WTC11 (cell line): ENCODE results near the gene PHRF1. TPM values are rescaled to one million over a fixed set of nuclear protein-coding genes. Genes with fewer than 3 reads are reported as not detected.

Experiments used
- ELF4 ChIP-seq: sonication (generic); formaldehyde crosslinking; IDR thresholded peaks from 2 replicates; pipeline ENCODE4 v1.8.1; 2022; ENCODE audit warnings: low read depth, mild to moderate bottlenecking, moderate library complexity, missing genetic modification reagents
- EMX1 ChIP-seq: fragments of 250-450 bp; sonication (Bioruptor Pico); IDR thresholded peaks from 2 replicates; pipeline ENCODE4 v1.8.0; 2021; ENCODE audit warnings: mild to moderate bottlenecking
- JAZF1 ChIP-seq: fragments of 250-450 bp; sonication (Bioruptor Pico); IDR thresholded peaks from 2 replicates; pipeline ENCODE4 v1.9.0; 2021; ENCODE audit warnings: moderate library complexity, mild to moderate bottlenecking, inconsistent platforms
- KAT7 ChIP-seq: sonication (generic); formaldehyde crosslinking; IDR thresholded peaks from 2 replicates; pipeline ENCODE4 v1.8.1; 2023; ENCODE audit warnings: missing genetic modification reagents, mild to moderate bottlenecking, borderline replicate concordance
- MYBL2 ChIP-seq: sonication (generic); formaldehyde crosslinking; IDR thresholded peaks from 2 replicates; pipeline ENCODE4 v1.8.1; 2023; ENCODE audit warnings: mild to moderate bottlenecking, moderate library complexity, missing genetic modification reagents
- NFE2L1 ChIP-seq: sonication (generic); formaldehyde crosslinking; IDR thresholded peaks from 2 replicates; pipeline ENCODE4 v1.8.1; 2023; ENCODE audit warnings: missing genetic modification reagents
- NFYB ChIP-seq: sonication (generic); formaldehyde crosslinking; conservative IDR thresholded peaks from 2 replicates; pipeline ENCODE4 v1.8.0; 2022; ENCODE audit warnings: low read depth, missing genetic modification reagents
- OVOL2 ChIP-seq: fragments of 250-450 bp; sonication (Bioruptor Pico); IDR thresholded peaks from 2 replicates; pipeline ENCODE4 v1.9.0; 2021; ENCODE audit warnings: mild to moderate bottlenecking, borderline replicate concordance
- RELA ChIP-seq: sonication (generic); formaldehyde crosslinking; IDR thresholded peaks from 2 replicates; pipeline ENCODE4 v1.8.1; 2022; ENCODE audit warnings: missing genetic modification reagents, mild to moderate bottlenecking, borderline replicate concordance
- TP53 ChIP-seq: sonication (generic); formaldehyde crosslinking; IDR thresholded peaks from 2 replicates; pipeline ENCODE4 v1.8.1; 2023; ENCODE audit warnings: mild to moderate bottlenecking, missing genetic modification reagents
- ZNF121 ChIP-seq: sonication (generic); formaldehyde crosslinking; IDR thresholded peaks from 2 replicates; pipeline ENCODE4 v1.8.0; 2023; ENCODE audit warnings: missing genetic modification reagents
- ZNF263 ChIP-seq: sonication (generic); formaldehyde crosslinking; IDR thresholded peaks from 2 replicates; pipeline ENCODE4 v1.8.1; 2022; ENCODE audit warnings: low read depth, mild to moderate bottlenecking, moderate library complexity, missing genetic modification reagents
- ZNF317 ChIP-seq: sonication (generic); formaldehyde crosslinking; IDR thresholded peaks from 2 replicates; pipeline ENCODE4 v1.8.1; 2023; ENCODE audit warnings: low read depth, mild to moderate bottlenecking, moderate library complexity, missing genetic modification reagents, borderline replicate concordance
- ZNF396 ChIP-seq: fragments of 250-450 bp; sonication (Bioruptor Pico); IDR thresholded peaks from 2 replicates; pipeline ENCODE4 v1.8.0; 2021; ENCODE audit warnings: mild to moderate bottlenecking, moderate library complexity, borderline replicate concordance
- total RNA-seq: library from RNA; stranded (reverse); gene quantifications from 3 replicates; pipeline ENCODE4 v1.2.3, GENCODE V29; 2021
- TF ChIP-seq, protein P1 (sequence below): sonication (generic); formaldehyde crosslinking; IDR thresholded peaks from 2 replicates; pipeline ENCODE4 v1.8.1; 2022; ENCODE audit warnings: missing genetic modification reagents, borderline replicate concordance
- TF ChIP-seq, protein P2 (sequence below): sonication (generic); formaldehyde crosslinking; IDR thresholded peaks from 2 replicates; pipeline ENCODE4 v1.8.0; 2022; ENCODE audit warnings: mild to moderate bottlenecking, missing genetic modification reagents
- TF ChIP-seq, protein P3 (sequence below): fragments of 250-450 bp; sonication (Bioruptor Pico); IDR thresholded peaks from 2 replicates; pipeline ENCODE4 v1.9.0; 2021; ENCODE audit warnings: mild to moderate bottlenecking
- TF ChIP-seq, protein P4 (sequence below): sonication (generic); formaldehyde crosslinking; IDR thresholded peaks from 2 replicates; pipeline ENCODE4 v1.8.0; 2022; ENCODE audit warnings: missing genetic modification reagents
- TF ChIP-seq, protein P5 (sequence below): sonication (generic); formaldehyde crosslinking; IDR thresholded peaks from 2 replicates; pipeline ENCODE4 v1.8.0; 2022; ENCODE audit warnings: mild to moderate bottlenecking, missing genetic modification reagents
- TF ChIP-seq, protein P6 (sequence below): sonication (generic); formaldehyde crosslinking; conservative IDR thresholded peaks from 2 replicates; pipeline ENCODE4 v1.8.1; 2023; ENCODE audit warnings: mild to moderate bottlenecking, low read depth, missing genetic modification reagents, moderate library complexity
- TF ChIP-seq, protein P7 (sequence below): fragments of 250-450 bp; sonication (Bioruptor Pico); IDR thresholded peaks from 2 replicates; pipeline ENCODE4 v2.1.2; 2022; ENCODE audit warnings: mild to moderate bottlenecking, moderate library complexity
- TF ChIP-seq, protein P8 (sequence below): sonication (generic); formaldehyde crosslinking; IDR thresholded peaks from 2 replicates; pipeline ENCODE4 v1.8.1; 2023; ENCODE audit warnings: mild to moderate bottlenecking, missing genetic modification reagents

The PHRF1 gene
- total RNA-seq, 1 experiment from 2014 or later, result 46.9 TPM

DNA sequence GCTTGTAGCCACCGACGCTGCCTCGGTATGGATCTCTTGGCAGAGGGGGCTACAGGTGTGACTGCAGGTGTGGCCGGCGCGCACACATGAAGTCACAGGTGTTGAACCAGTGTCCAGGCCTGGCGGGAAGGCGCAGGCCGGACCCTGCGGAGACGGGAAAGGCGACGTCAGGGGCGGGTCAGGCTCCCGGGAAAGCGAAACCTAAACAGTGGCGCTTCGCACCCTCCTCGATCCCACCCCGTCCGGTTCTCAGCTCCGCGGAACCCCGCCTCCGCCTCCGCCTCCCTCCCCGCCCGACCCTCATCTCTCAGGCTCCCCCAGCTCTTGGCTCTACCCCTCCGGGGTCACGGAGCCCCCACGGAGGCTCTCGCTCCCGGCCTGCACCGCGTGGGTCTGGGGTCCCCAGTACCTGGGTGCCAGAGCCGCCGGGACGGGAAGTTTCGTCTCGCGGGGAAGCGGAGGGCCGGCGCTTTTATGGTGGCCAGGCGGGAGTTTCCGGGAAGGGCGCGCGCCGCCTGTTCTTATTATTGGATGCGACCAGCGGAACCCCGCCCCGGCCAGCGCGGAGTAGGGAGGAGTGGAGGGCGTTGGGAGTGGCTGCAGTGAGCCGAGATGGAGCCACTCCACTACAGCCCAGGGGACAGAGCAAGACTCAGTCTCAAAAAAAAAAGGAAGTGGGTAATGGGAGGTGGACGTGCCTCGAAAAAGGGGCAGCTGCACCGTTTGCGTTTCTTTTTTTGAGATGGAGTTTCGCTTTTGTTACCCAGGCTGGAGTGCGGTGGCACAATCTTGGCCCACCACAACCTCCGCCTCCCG, 39.4 kb downstream of the PHRF1 start, which contains the start of gene IRF7 (continued):
- TF ChIP-seq, protein P1, sequence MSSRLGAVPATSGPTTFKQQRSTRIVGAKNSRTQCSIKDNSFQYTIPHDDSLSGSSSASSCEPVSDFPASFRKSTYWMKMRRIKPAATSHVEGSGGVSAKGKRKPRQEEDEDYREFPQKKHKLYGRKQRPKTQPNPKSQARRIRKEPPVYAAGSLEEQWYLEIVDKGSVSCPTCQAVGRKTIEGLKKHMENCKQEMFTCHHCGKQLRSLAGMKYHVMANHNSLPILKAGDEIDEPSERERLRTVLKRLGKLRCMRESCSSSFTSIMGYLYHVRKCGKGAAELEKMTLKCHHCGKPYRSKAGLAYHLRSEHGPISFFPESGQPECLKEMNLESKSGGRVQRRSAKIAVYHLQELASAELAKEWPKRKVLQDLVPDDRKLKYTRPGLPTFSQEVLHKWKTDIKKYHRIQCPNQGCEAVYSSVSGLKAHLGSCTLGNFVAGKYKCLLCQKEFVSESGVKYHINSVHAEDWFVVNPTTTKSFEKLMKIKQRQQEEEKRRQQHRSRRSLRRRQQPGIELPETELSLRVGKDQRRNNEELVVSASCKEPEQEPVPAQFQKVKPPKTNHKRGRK (CRISPR knock-in tag), result no peak
- no peak for TF ChIP-seq ZNF121
- TF ChIP-seq MYBL2 (CRISPR knock-in tag), result no peak
- TF ChIP-seq NFYB, result peak; percentile 47; the same call in 1 of the 2 replicates
- peak; percentile 31; the same call in 1 of the 2 replicates for TF ChIP-seq RELA
- TF ChIP-seq ZNF317 (CRISPR knock-in tag), result no peak
- TF ChIP-seq, protein P2, sequence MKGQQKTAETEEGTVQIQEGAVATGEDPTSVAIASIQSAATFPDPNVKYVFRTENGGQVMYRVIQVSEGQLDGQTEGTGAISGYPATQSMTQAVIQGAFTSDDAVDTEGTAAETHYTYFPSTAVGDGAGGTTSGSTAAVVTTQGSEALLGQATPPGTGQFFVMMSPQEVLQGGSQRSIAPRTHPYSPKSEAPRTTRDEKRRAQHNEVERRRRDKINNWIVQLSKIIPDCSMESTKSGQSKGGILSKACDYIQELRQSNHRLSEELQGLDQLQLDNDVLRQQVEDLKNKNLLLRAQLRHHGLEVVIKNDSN, result no peak
- TF ChIP-seq, protein P3, sequence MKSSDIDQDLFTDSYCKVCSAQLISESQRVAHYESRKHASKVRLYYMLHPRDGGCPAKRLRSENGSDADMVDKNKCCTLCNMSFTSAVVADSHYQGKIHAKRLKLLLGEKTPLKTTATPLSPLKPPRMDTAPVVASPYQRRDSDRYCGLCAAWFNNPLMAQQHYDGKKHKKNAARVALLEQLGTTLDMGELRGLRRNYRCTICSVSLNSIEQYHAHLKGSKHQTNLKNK (CRISPR knock-in tag), result no peak
- TF ChIP-seq, protein P4, sequence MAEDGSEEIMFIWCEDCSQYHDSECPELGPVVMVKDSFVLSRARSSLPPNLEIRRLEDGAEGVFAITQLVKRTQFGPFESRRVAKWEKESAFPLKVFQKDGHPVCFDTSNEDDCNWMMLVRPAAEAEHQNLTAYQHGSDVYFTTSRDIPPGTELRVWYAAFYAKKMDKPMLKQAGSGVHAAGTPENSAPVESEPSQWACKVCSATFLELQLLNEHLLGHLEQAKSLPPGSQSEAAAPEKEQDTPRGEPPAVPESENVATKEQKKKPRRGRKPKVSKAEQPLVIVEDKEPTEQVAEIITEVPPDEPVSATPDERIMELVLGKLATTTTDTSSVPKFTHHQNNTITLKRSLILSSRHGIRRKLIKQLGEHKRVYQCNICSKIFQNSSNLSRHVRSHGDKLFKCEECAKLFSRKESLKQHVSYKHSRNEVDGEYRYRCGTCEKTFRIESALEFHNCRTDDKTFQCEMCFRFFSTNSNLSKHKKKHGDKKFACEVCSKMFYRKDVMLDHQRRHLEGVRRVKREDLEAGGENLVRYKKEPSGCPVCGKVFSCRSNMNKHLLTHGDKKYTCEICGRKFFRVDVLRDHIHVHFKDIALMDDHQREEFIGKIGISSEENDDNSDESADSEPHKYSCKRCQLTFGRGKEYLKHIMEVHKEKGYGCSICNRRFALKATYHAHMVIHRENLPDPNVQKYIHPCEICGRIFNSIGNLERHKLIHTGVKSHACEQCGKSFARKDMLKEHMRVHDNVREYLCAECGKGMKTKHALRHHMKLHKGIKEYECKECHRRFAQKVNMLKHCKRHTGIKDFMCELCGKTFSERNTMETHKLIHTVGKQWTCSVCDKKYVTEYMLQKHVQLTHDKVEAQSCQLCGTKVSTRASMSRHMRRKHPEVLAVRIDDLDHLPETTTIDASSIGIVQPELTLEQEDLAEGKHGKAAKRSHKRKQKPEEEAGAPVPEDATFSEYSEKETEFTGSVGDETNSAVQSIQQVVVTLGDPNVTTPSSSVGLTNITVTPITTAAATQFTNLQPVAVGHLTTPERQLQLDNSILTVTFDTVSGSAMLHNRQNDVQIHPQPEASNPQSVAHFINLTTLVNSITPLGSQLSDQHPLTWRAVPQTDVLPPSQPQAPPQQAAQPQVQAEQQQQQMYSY (CRISPR knock-in tag), result peak; percentile 87
- no peak for TF ChIP-seq NFE2L1 (CRISPR knock-in tag)
- TF ChIP-seq ZNF396 (CRISPR knock-in tag), result no peak
- TF ChIP-seq EMX1 (CRISPR knock-in tag), result 0 out of 2 replicates have a peak, but pooled peaks have one; percentile 61
- TF ChIP-seq, protein P5, sequence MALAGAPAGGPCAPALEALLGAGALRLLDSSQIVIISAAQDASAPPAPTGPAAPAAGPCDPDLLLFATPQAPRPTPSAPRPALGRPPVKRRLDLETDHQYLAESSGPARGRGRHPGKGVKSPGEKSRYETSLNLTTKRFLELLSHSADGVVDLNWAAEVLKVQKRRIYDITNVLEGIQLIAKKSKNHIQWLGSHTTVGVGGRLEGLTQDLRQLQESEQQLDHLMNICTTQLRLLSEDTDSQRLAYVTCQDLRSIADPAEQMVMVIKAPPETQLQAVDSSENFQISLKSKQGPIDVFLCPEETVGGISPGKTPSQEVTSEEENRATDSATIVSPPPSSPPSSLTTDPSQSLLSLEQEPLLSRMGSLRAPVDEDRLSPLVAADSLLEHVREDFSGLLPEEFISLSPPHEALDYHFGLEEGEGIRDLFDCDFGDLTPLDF (CRISPR knock-in tag), result peak; percentile 72; the same call in 1 of the 2 replicates
- TF ChIP-seq ZNF263 (CRISPR knock-in tag), result no peak
- TF ChIP-seq JAZF1 (CRISPR knock-in tag), result no peak
- TF ChIP-seq, protein P6, sequence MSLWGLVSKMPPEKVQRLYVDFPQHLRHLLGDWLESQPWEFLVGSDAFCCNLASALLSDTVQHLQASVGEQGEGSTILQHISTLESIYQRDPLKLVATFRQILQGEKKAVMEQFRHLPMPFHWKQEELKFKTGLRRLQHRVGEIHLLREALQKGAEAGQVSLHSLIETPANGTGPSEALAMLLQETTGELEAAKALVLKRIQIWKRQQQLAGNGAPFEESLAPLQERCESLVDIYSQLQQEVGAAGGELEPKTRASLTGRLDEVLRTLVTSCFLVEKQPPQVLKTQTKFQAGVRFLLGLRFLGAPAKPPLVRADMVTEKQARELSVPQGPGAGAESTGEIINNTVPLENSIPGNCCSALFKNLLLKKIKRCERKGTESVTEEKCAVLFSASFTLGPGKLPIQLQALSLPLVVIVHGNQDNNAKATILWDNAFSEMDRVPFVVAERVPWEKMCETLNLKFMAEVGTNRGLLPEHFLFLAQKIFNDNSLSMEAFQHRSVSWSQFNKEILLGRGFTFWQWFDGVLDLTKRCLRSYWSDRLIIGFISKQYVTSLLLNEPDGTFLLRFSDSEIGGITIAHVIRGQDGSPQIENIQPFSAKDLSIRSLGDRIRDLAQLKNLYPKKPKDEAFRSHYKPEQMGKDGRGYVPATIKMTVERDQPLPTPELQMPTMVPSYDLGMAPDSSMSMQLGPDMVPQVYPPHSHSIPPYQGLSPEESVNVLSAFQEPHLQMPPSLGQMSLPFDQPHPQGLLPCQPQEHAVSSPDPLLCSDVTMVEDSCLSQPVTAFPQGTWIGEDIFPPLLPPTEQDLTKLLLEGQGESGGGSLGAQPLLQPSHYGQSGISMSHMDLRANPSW (CRISPR knock-in tag), result no peak
- TF ChIP-seq, protein P7, sequence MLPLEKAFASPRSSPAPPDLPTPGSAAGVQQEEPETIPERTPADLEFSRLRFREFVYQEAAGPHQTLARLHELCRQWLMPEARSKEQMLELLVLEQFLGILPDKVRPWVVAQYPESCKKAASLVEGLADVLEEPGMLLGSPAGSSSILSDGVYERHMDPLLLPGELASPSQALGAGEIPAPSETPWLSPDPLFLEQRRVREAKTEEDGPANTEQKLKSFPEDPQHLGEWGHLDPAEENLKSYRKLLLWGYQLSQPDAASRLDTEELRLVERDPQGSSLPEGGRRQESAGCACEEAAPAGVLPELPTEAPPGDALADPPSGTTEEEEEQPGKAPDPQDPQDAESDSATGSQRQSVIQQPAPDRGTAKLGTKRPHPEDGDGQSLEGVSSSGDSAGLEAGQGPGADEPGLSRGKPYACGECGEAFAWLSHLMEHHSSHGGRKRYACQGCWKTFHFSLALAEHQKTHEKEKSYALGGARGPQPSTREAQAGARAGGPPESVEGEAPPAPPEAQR, result no peak
- TF ChIP-seq ELF4 (CRISPR knock-in tag), result no peak
- TF ChIP-seq OVOL2 (CRISPR knock-in tag), result no peak
- TF ChIP-seq TP53 (CRISPR knock-in tag), result no peak
- TF ChIP-seq, protein P8, sequence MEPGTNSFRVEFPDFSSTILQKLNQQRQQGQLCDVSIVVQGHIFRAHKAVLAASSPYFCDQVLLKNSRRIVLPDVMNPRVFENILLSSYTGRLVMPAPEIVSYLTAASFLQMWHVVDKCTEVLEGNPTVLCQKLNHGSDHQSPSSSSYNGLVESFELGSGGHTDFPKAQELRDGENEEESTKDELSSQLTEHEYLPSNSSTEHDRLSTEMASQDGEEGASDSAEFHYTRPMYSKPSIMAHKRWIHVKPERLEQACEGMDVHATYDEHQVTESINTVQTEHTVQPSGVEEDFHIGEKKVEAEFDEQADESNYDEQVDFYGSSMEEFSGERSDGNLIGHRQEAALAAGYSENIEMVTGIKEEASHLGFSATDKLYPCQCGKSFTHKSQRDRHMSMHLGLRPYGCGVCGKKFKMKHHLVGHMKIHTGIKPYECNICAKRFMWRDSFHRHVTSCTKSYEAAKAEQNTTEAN (CRISPR knock-in tag), result no peak
- TF ChIP-seq KAT7 (CRISPR knock-in tag), result no peak
